ENCODE data around the gene RCN1.

DNA sequence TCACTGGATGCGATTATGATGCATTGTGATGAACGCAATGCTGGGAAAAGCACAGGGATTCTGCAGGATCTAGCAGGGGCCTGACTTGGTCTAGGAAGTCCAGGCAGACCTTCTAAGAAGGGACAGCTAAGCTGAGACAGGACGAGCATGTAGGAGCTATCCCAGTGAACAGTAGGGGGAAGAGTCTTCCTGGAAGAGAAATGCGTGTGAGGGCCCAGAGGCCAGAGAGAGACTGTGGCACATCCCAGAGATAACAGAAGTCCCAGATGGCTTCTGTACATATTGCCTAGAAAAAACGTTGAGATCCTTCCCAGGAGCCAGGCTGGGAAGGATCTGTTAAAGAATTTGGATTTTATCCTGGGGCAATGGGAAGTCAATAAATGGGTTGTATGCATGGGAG is 24.6 kb downstream of the RCN1 start:
- TF ChIP-seq, protein P1, sequence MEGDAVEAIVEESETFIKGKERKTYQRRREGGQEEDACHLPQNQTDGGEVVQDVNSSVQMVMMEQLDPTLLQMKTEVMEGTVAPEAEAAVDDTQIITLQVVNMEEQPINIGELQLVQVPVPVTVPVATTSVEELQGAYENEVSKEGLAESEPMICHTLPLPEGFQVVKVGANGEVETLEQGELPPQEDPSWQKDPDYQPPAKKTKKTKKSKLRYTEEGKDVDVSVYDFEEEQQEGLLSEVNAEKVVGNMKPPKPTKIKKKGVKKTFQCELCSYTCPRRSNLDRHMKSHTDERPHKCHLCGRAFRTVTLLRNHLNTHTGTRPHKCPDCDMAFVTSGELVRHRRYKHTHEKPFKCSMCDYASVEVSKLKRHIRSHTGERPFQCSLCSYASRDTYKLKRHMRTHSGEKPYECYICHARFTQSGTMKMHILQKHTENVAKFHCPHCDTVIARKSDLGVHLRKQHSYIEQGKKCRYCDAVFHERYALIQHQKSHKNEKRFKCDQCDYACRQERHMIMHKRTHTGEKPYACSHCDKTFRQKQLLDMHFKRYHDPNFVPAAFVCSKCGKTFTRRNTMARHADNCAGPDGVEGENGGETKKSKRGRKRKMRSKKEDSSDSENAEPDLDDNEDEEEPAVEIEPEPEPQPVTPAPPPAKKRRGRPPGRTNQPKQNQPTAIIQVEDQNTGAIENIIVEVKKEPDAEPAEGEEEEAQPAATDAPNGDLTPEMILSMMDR (optimal IDR thresholded peaks at IDR 0.05 in 1 of 3, IDR thresholded peaks at IDR 0.05 in 1 of 3, conservative IDR thresholded peaks at IDR 0.05 in 1 of 3; ENCODE audit: extremely low read depth in 1 of 3, insufficient read depth in 2 of 3, low read length in 3 of 3) = no peak
- TF ChIP-seq EZH2 (IDR thresholded peaks at IDR 0.05; ENCODE audit: low read length) = no peak

Data from keratinocyte (primary cell).